HepG2 (cell line): ENCODE results near the gene EMILIN1. TPM values are rescaled to one million over a fixed set of nuclear protein-coding genes. Genes with fewer than 3 reads are reported as not detected.

Source experiments
- CBFB ChIP-seq: sonication (generic); formaldehyde crosslinking; IDR thresholded peaks from 2 replicates; pipeline ENCODE4 v1.4.0; 2020; ENCODE audit warnings: missing genetic modification reagents
- FOSL1 ChIP-seq: sonication (generic); formaldehyde crosslinking; IDR thresholded peaks from 2 replicates; pipeline ENCODE4 v1.9.0; 2021; ENCODE audit warnings: missing genetic modification reagents, borderline replicate concordance
- HDAC2 ChIP-seq: sonication (generic); formaldehyde crosslinking; IDR thresholded peaks from 2 replicates; pipeline ENCODE4 v1.4.0; 2020; ENCODE audit warnings: missing genetic modification reagents
- HNRNPH1 ChIP-seq: fragments of 200-400 bp; formaldehyde crosslinking; optimal IDR thresholded peaks from 2 replicates; pipeline ENCODE3; 2017; ENCODE audit warnings: mild to moderate bottlenecking, low read depth, low read length
- HOXA9 ChIP-seq: sonication (generic); formaldehyde crosslinking; IDR thresholded peaks from 2 replicates; pipeline ENCODE4 v1.8.1; 2022; ENCODE audit warnings: missing genetic modification reagents, mild to moderate bottlenecking, moderate library complexity, borderline replicate concordance
- KLF15 ChIP-seq: sonication (generic); formaldehyde crosslinking; IDR thresholded peaks from 2 replicates; pipeline ENCODE4 v1.8.1; 2023; ENCODE audit warnings: borderline replicate concordance, mild to moderate bottlenecking, inconsistent platforms, missing genetic modification reagents, mixed read lengths
- MAFF ChIP-seq: IDR thresholded peaks from 2 replicates; pipeline ENCODE4 v1.6.1; 2011; ENCODE audit warnings: low read depth, low read length, improper control_type of control experiment
- MLLT10 ChIP-seq: sonication (generic); formaldehyde crosslinking; IDR thresholded peaks from 2 replicates; pipeline ENCODE4 v1.4.0; 2020; ENCODE audit warnings: missing genetic modification reagents
- NFATC3 ChIP-seq: sonication (generic); formaldehyde crosslinking; IDR thresholded peaks from 2 replicates; pipeline ENCODE4 v1.5.1; 2020; ENCODE audit warnings: mild to moderate bottlenecking, missing genetic modification reagents
- NONO ChIP-seq, 2 experiments: fragments of 450-650 bp in 1 of 2; sonication (generic) in 1 of 2; formaldehyde crosslinking in 1 of 2; IDR thresholded peaks in 1 of 2; conservative IDR thresholded peaks in 1 of 2; 2 replicates each; pipeline versions ENCODE4 v1.6.1 to v1.8.0; 2017 to 2022; ENCODE audit warnings: mild to moderate bottlenecking in 1 of 2, missing genetic modification reagents in 1 of 2, moderate library complexity in 1 of 2
- NPAS2 ChIP-seq: sonication (generic); formaldehyde crosslinking; IDR thresholded peaks from 2 replicates; pipeline ENCODE4 v1.8.0; 2022; ENCODE audit warnings: mild to moderate bottlenecking, missing genetic modification reagents, borderline replicate concordance
- NR2C2 ChIP-seq: sonication (generic); formaldehyde crosslinking; IDR thresholded peaks from 2 replicates; pipeline ENCODE4 v1.4.0; 2020; ENCODE audit warnings: missing genetic modification reagents, mild to moderate bottlenecking, moderate library complexity, borderline replicate concordance
- PCBP1 ChIP-seq: fragments of 200-400 bp; formaldehyde crosslinking; IDR thresholded peaks from 2 replicates; pipeline ENCODE4 v1.6.1; 2017; ENCODE audit warnings: mild to moderate bottlenecking, low read depth, low read length, borderline replicate concordance
- POGZ ChIP-seq: sonication (generic); formaldehyde crosslinking; IDR thresholded peaks from 2 replicates; pipeline ENCODE4 v1.4.0; 2020; ENCODE audit warnings: mild to moderate bottlenecking, missing genetic modification reagents
- RFX3 ChIP-seq: IDR thresholded peaks from 2 replicates; pipeline ENCODE4 v1.6.1; 2016; ENCODE audit warnings: missing biosample characterization, missing genetic modification reagents
- SKIL ChIP-seq: sonication (generic); formaldehyde crosslinking; IDR thresholded peaks from 2 replicates; pipeline ENCODE4 v1.8.0; 2022; ENCODE audit warnings: missing genetic modification reagents, mild to moderate bottlenecking, moderate library complexity, borderline replicate concordance
- SPEN ChIP-seq: sonication (generic); formaldehyde crosslinking; IDR thresholded peaks from 2 replicates; pipeline ENCODE4 v1.5.1; 2020; ENCODE audit warnings: low read depth, mild to moderate bottlenecking, missing genetic modification reagents
- STAT6 ChIP-seq: sonication (generic); formaldehyde crosslinking; IDR thresholded peaks from 2 replicates; pipeline ENCODE4 v1.4.0; 2020; ENCODE audit warnings: missing genetic modification reagents, mild to moderate bottlenecking, borderline replicate concordance
- ZBTB3 ChIP-seq: sonication (generic); formaldehyde crosslinking; IDR thresholded peaks from 2 replicates; pipeline ENCODE4 v1.4.0; 2020; ENCODE audit warnings: low read depth, mild to moderate bottlenecking, moderate library complexity, missing genetic modification reagents, borderline replicate concordance
- ZNF207 ChIP-seq: fragments of 450-650 bp; IDR thresholded peaks from 2 replicates; pipeline ENCODE4 v1.6.1; 2016; ENCODE audit warnings: antibody characterized with exemption, borderline replicate concordance
- ZNF333 ChIP-seq: sonication (generic); formaldehyde crosslinking; IDR thresholded peaks from 2 replicates; pipeline ENCODE4 v1.4.0; 2020; ENCODE audit warnings: mild to moderate bottlenecking, missing genetic modification reagents, borderline replicate concordance
- polyA plus RNA-seq, 8 experiments: library from polyadenylated mRNA; depleted of rRNA in 3 of 8; stranded (reverse) in 7 of 8; unstranded in 1 of 8; fragments of >200 nt; fragmentation: Illumina TruSeq in 4 of 8; extraction: Trizol in 4 of 8; gene quantifications; 2 replicates each; pipeline versions ENCODE4 v1.2.1 to v1.2.3, GENCODE V29; 2011 to 2016; ENCODE audit warnings: low read depth in 4 of 8, missing spikeins in 1 of 8, mixed read lengths in 1 of 8; ENCODE audit not compliant: insufficient read depth in 1 of 8
- total RNA-seq, 5 experiments: library from RNA; depleted of rRNA; stranded (reverse); fragments of >200 nt; fragmentation: Illumina TruSeq; extraction: Trizol; gene quantifications; 2 replicates each; pipeline ENCODE4 v1.2.3, GENCODE V29; 2016; ENCODE audit warnings: low read depth in 1 of 5
- TF ChIP-seq, protein P1 (sequence below): sonication (generic); formaldehyde crosslinking; IDR thresholded peaks from 2 replicates; pipeline ENCODE4 v1.5.0; 2020; ENCODE audit warnings: missing genetic modification reagents
- TF ChIP-seq, protein P2 (sequence below): IDR thresholded peaks from 2 replicates; pipeline ENCODE4 v1.6.1; 2016

The EMILIN1 gene
- total and polyA plus RNA-seq, 2 of the 13 experiments (the other 11 are each of a cell fraction or from before 2014, with no cell fraction given) = 8.1 to 9.7 TPM

- TF ChIP-seq STAT6 (CRISPR knock-in tag) (no peak), NR2C2 (CRISPR knock-in tag) (no peak), SKIL (CRISPR knock-in tag) (no peak), ZNF207 (no peak), RFX3 (CRISPR knock-in tag) (no peak), HDAC2 (CRISPR knock-in tag) (no peak), PCBP1 (no peak), NONO (IDR thresholded peaks at IDR 0.05) (no peak), NONO (CRISPR knock-in tag; conservative IDR thresholded peaks at IDR 0.05) (0 out of 2 replicates have a peak, but pooled peaks have one; percentile 30), MAFF (no peak), MLLT10 (CRISPR knock-in tag) (no peak), KLF15 (CRISPR knock-in tag) (no peak), FOSL1 (CRISPR knock-in tag) (no peak), ZNF333 (CRISPR knock-in tag) (no peak), HNRNPH1 (no peak), HOXA9 (CRISPR knock-in tag) (no peak), POGZ (CRISPR knock-in tag) (no peak), ZBTB3 (CRISPR knock-in tag) (no peak), NPAS2 (CRISPR knock-in tag) (no peak), NFATC3 (CRISPR knock-in tag) (no peak), SPEN (CRISPR knock-in tag) (no peak), CBFB (0 out of 2 replicates have a peak, but pooled peaks have one; percentile 18)
- TF ChIP-seq, protein P1, sequence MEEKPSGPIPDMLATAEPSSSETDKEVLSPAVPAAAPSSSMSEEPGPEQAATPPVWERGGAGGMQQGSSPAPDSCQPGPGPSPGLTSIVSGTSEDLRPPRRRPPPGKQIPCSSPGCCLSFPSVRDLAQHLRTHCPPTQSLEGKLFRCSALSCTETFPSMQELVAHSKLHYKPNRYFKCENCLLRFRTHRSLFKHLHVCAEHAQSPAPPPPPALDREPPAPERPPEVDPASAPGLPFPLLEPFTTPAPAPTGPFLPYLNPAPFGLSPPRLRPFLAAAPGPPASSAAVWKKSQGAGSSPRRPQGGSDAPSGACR (CRISPR knock-in tag) = no peak
- TF ChIP-seq, protein P2, sequence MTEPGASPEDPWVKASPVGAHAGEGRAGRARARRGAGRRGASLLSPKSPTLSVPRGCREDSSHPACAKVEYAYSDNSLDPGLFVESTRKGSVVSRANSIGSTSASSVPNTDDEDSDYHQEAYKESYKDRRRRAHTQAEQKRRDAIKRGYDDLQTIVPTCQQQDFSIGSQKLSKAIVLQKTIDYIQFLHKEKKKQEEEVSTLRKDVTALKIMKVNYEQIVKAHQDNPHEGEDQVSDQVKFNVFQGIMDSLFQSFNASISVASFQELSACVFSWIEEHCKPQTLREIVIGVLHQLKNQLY (CRISPR knock-in tag) = no peak
These were observed 50.5 kb downstream of the EMILIN1 start (continued) for GRCh38 chr2:27128668-27129571.
